ENCODE measurements around the gene SCFD2. TPM values are rescaled to one million over a fixed set of nuclear protein-coding genes. Genes with fewer than 3 reads are reported as not detected.

Gene SCFD2
- total and polyA plus RNA-seq, 10 of the 15 experiments (the other 5 are each of a cell fraction or from before 2014, with no cell fraction given), result 4.8 to 37.6 (median 24.9) TPM

- Histone ChIP-seq H3K27me3 (replicated peaks in 1 of 2; ENCODE audit: control insufficient read depth in 2 of 2, insufficient read depth in 2 of 2, low read length in 1 of 2) (no peaks in the 10 kb centered on the region), H3K9me3 (replicated peaks; ENCODE audit: control insufficient read depth, insufficient read depth, low read length) (no peaks in the 10 kb centered on the region), H3K4me2 (ENCODE audit: control insufficient read depth, insufficient read depth) (no peak overlapping the region), H2AFZ (ENCODE audit: control insufficient read depth, low read depth, low read length) (no peak overlapping the region), H3K36me3 (ENCODE audit: control insufficient read depth in 2 of 2, insufficient read depth in 2 of 2, low read length in 1 of 2) (no peaks in the 10 kb centered on the region), H3K79me2 (ENCODE audit: control insufficient read depth, insufficient read depth, low read length) (no peaks in the 10 kb centered on the region), H3K27ac (ENCODE audit: control insufficient read depth, insufficient read depth) (no peak overlapping the region), H3K9ac (ENCODE audit: control insufficient read depth, insufficient read depth, low read length) (no peak overlapping the region), H3K4me1 (ENCODE audit: control insufficient read depth, insufficient read depth, low read length) (no peaks in the 10 kb centered on the region), H3K4me3 (no peak overlapping the region), H4K20me1 (ENCODE audit: control insufficient read depth, insufficient read depth) (no peaks in the 10 kb centered on the region)
- no TSS peak for BruUV-seq (replicated peaks)
- in situ Hi-C loops (cut with MboI) (no loop called here), intact Hi-C loops (cut with micrococcal nuclease; ENCODE audit: unreplicated experiment) (no loop called here)
- POLR2A ChIA-PET, result no interaction called here
- FAIRE-seq, result no peak
- 87% methylated on average over 3 of the region's 3 CpGs for WGBS (ENCODE audit: insufficient coverage, insufficient replicate concordance, low lambda C conversion rate, missing lambda C conversion rate)
- SMC1A ChIA-PET (ENCODE audit: uncharacterized antibody, unreplicated experiment), result no interaction called here
- no peak for DNase-seq (ENCODE audit: low read depth, low spot score)
- TF ChIP-seq KDM1A (IDR thresholded peaks at IDR 0.05; ENCODE audit: borderline replicate concordance) (no peak), IRF5 (IDR thresholded peaks at IDR 0.05; ENCODE audit: borderline replicate concordance) (no peak), MTA3 (IDR thresholded peaks at IDR 0.05; ENCODE audit: borderline replicate concordance, low read length) (no peak), TAF1 (IDR thresholded peaks at IDR 0.05; ENCODE audit: borderline replicate concordance, low read depth, low read length) (no peak), ZNF207 (IDR thresholded peaks at IDR 0.05; ENCODE audit: borderline replicate concordance) (no peak), ATF2 (IDR thresholded peaks at IDR 0.05; ENCODE audit: low read length) (no peak), CHD1 (IDR thresholded peaks at IDR 0.05; ENCODE audit: low read depth, low read length) (no peak)
- no peak for ATAC-seq
- RAD21 ChIA-PET (ENCODE audit: unreplicated experiment), result no interaction called here
- CTCF ChIA-PET, result no interaction called here
Observed at GRCh38 chr4:52950226-52950625, 415.6 kb downstream of the SCFD2 start.
